Measurements from ENCODE around the gene KCNQ1. TPM values are rescaled to one million over a fixed set of nuclear protein-coding genes. Genes with fewer than 3 reads are reported as not detected.

Gene KCNQ1
- total and polyA plus RNA-seq, 8 donors: 14.0 to 61.1 (median 46.7) TPM

DNA sequence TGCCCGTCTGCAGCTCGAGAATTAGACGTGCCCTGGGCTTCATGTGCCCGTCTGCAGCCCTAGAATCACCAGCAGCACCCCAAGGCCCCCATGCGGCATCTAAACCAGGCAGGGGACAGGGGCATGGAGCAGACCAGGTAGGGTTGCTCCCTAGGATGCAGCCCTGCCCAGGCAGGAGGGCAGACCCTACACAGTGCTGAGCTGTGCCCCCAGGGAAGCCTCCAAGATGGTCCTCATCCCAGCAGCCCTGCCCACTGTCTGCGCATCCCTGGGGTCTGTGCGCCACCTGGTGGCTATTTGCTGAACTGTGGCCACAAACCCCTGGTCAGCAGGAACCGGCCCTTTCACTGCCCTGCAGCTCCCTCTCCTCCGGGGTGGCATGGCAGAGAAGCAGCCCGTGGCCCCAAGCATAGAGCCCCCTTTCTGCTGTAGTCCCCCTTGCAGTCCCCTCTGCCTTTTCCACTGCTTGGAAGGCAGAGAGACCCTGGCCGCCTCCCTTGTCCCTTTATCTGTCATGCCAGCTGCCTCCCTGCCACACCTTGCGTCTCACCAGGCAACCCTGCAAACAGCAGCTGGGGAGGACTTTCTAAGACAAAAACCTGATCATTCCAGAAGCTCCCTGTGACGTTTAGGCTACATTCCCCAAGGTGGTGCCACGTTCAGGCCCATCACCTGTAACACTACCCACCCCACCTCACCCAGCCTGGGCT, 86.6 kb downstream of the KCNQ1 start:
- H3K4me1 ChIP-seq: peaks cover 0 to 5% (median 0%) of the 10 kb centered on the region in 3 donors
- H3K36me3 ChIP-seq: no peaks in the 10 kb centered on the region
- H3K9me3 ChIP-seq: no peaks in the 10 kb centered on the region
- peak; percentile 50 to 97 (median 82) for DNase-seq
- FAIRE-seq: no peak
- WGBS, 2 donors: 36 to 39% methylated on average over 14 of the region's 14 CpGs
- peak; percentile 71 to 80 (median 74) for ATAC-seq
- no peak overlapping the region for H3K4me3 ChIP-seq
- H3K27ac ChIP-seq: no peak overlapping the region
- intact Hi-C loops (cut with DNase I): loop anchor here in 2 of 3 donors (5.0 to 10.0 kb wide), 2 partner anchors 104 to 363 kb away; no protein-coding TSS in a partner anchor
- no peaks in the 10 kb centered on the region for H3K27me3 ChIP-seq
- TF ChIP-seq, protein P1, sequence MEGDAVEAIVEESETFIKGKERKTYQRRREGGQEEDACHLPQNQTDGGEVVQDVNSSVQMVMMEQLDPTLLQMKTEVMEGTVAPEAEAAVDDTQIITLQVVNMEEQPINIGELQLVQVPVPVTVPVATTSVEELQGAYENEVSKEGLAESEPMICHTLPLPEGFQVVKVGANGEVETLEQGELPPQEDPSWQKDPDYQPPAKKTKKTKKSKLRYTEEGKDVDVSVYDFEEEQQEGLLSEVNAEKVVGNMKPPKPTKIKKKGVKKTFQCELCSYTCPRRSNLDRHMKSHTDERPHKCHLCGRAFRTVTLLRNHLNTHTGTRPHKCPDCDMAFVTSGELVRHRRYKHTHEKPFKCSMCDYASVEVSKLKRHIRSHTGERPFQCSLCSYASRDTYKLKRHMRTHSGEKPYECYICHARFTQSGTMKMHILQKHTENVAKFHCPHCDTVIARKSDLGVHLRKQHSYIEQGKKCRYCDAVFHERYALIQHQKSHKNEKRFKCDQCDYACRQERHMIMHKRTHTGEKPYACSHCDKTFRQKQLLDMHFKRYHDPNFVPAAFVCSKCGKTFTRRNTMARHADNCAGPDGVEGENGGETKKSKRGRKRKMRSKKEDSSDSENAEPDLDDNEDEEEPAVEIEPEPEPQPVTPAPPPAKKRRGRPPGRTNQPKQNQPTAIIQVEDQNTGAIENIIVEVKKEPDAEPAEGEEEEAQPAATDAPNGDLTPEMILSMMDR (IDR thresholded peaks at IDR 0.05): peak; percentile 94 to 98 (median 97)

DNA sequence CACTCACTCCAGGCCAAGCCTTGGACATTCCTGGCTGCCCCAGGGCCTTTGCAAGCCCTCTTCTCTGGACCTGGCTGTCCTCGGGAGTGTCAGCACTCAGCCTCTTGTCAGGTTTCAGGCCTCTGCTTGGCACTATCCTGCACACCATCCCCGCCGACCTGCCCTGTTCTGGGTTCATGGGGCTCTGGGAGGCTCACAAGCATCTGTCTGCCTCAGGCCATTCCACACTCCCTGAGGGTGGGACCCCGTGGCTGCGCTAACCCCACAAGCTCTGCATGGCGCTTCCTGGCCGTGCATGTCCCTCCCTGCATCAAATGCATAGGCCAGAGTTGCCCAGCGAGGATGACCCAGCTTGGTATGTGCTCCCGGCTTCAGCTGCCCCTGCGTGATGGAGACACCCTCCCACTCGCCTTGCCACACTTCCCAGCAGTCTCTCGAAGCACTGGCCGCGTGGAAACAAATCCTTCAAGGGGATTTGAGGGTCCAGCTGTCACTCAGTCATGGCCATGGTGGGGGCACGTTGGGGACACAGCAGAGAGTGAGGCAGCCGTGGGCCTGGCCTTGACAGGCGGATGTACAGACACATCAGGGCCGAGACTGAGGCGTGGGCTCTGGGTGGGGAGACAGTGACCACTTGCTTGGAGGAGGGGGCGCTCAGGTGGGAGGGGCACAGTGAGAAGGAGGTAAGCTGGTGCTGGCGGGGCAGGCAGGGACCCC, 87.3 kb downstream of the KCNQ1 start:
- TF ChIP-seq, protein P1 (IDR thresholded peaks at IDR 0.05): no peak
- H3K36me3 ChIP-seq: no peaks in the 10 kb centered on the region
- no peaks in the 10 kb centered on the region for H3K27me3 ChIP-seq
- peaks cover 0 to 5% (median 0%) of the 10 kb centered on the region in 3 donors for H3K4me1 ChIP-seq
- intact Hi-C loops (cut with DNase I): loop anchor here (2.0 to 10.0 kb wide), 4 partner anchors 105 to 363 kb away; no protein-coding TSS in a partner anchor
- DNase-seq (peak in 4 of 6 donors; percentile 32 to 74 (median 58)), ATAC-seq (peak in 2 of 4 donors; percentile 1), FAIRE-seq (no peak)
- WGBS, 2 donors: 72 to 79% methylated on average over 21 of the region's 21 CpGs
- no peak overlapping the region for H3K27ac ChIP-seq
- no peaks in the 10 kb centered on the region for H3K9me3 ChIP-seq
- H3K4me3 ChIP-seq: no peak overlapping the region

DNA sequence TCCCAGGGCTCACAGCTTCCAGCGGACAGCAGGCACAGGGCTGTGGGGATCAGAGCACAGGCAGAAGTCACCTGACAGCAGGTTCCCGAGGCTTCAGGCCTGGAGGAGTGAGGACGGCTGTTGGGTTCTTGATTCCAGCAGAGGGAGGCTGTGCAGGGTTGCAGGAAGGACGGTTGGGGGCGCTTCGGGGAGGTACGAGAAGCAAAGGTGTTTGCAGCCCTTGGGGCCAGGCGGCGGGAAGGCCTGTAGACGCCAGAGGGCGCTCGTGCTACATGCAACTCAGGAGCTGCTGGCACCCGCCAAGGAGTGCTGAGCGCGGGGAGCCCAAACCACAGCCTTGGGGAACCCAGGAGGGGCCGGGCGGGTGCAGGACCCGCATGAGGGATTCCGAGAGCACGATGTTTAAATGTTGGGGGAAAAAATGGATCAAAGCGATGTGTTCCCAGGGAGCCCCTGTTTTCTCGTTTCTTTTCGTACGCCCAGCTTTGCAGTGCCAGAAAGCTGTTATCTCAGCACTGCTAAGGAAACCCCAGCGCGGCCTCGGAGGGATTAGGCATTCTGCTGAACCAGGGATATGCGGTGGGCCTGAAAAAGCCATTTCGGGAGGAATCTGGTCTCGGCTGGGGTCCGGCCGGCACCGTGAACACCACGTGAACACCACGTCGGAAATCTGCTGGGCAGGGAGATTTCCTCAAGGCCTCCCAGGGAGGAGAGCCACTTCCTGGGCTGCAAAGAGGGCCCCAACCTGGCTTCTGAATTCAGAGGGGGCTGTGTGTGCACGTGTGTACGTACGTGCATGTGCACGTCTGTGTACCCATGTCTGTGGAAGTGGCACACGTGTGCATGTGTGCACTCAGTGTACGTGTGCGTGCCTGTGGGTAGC, 88.1 kb downstream of the KCNQ1 start:
- WGBS, 2 donors: 27 to 30% methylated on average over 43 of the region's 43 CpGs
- Histone ChIP-seq H3K27ac (peak overlapping the region in 3 of 4 donors; percentile 28 to 52 (median 50)), H3K4me1 (peaks cover 0 to 5% (median 0%) of the 10 kb centered on the region in 3 donors), H3K4me3 (peak overlapping the region in 1 of 4 donors; percentile 34), H3K27me3 (no peaks in the 10 kb centered on the region), H3K36me3 (no peaks in the 10 kb centered on the region), H3K9me3 (no peaks in the 10 kb centered on the region)
- peak; percentile 81 to 99 (median 92) for DNase-seq
- intact Hi-C loops (cut with DNase I): loop anchor here (2.0 to 10.0 kb wide), 4 partner anchors 106 to 362 kb away; no protein-coding TSS in a partner anchor
- ATAC-seq: peak; percentile 82 to 93 (median 86)
- TF ChIP-seq, protein P1 (IDR thresholded peaks at IDR 0.05): peak; percentile 91 to 99 (median 96)
- FAIRE-seq: no peak

DNA sequence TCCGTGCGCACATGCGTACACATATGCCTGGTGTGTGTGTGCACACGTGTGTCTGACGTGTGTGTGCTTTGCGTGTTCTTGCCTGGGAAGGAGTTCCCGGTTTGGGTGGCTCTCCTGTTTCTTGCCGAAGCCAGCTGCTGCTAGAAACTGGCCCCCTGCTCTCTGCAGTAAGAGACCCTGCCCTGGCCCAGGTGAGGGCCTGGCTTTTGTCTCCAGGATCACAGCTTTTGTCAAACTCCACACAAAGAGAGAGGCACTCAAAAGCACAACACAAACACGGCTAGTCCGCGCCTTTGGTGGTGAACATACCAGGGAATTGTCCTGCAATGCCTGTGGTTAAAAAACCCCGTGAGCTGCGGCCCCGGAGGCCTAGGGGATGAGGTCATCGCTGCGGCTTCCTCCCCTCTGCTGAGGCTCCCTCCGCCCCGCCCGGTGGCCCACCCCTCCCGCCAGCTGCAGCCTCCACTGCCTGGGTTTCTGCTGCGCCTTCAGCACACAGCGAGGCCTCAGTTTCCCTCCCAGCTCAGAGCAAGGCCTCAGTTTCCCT, 88.9 kb downstream of the KCNQ1 start:
- TF ChIP-seq, protein P1 (IDR thresholded peaks at IDR 0.05): no peak
- Histone ChIP-seq H3K9me3 (no peaks in the 10 kb centered on the region), H3K27ac (peak overlapping the region in 3 of 4 donors; percentile 28 to 52 (median 50)), H3K4me1 (peaks cover 0 to 5% (median 0%) of the 10 kb centered on the region in 3 donors), H3K4me3 (no peak overlapping the region), H3K27me3 (no peaks in the 10 kb centered on the region), H3K36me3 (no peaks in the 10 kb centered on the region)
- FAIRE-seq: no peak
- peak in 3 of 4 donors; percentile 28 to 59 (median 55) for ATAC-seq
- intact Hi-C loops (cut with DNase I): loop anchor here (2.0 to 10.0 kb wide), 4 partner anchors 106 to 361 kb away; no protein-coding TSS in a partner anchor
- DNase-seq: peak; percentile 39 to 76 (median 64)
- 77 to 84% methylated on average over 22 of the region's 22 CpGs for WGBS, 2 donors
